ENCODE data around the gene LRRC8C. TPM values are rescaled to one million over a fixed set of nuclear protein-coding genes. Genes with fewer than 3 reads are reported as not detected.

The LRRC8C gene
- total and polyA plus RNA-seq, 4 donors, result 0.63 to 3.5 (median 1.5) TPM

DNA sequence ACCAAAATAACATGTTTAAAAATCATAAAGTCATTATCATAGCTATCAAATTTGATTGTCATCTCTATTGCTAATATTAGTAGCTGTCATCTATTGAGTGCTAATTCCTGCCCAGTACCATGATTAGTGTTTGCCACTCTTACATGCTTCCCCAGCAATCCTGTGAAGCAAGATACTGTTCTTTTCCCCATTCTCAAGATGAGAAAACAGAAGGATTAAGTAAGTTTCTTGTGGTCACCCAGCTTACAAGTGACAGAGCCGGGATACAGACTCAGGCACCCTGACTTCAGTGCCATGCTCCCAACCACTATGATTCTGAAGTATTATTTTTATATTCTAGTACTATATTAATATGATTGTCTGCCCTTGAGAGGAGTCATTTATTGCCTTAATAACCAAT lies 36.5 kb downstream of the LRRC8C start:
- Histone ChIP-seq H3K4me3 (ENCODE audit: low read depth in 1 of 3, low read length in 3 of 3) (no peak overlapping the region), H3K27me3 (ENCODE audit: control insufficient read depth in 4 of 4, insufficient read depth in 4 of 4, low read length in 3 of 4) (no peaks in the 10 kb centered on the region), H3K9me3 (ENCODE audit: control insufficient read depth in 4 of 4, low read length in 3 of 4) (peaks cover 0 to 3% (median 0%) of the 10 kb centered on the region in 4 donors), H3K27ac (ENCODE audit: low read depth in 1 of 2, low read length in 2 of 2) (no peak overlapping the region), H3K36me3 (ENCODE audit: control insufficient read depth in 4 of 4, insufficient read depth in 3 of 4, low read depth in 1 of 4, low read length in 3 of 4) (no peaks in the 10 kb centered on the region), H3K4me1 (ENCODE audit: control insufficient read depth in 4 of 4, insufficient read depth in 4 of 4, low read length in 3 of 4) (peaks cover 0 to 3% (median 0%) of the 10 kb centered on the region in 4 donors), H3K9ac (ENCODE audit: low read depth in 1 of 2, low read length in 2 of 2) (no peak overlapping the region)
- no peak for DNase-seq (ENCODE audit: low spot score)
- TF ChIP-seq CTCF (IDR thresholded peaks at IDR 0.05; ENCODE audit: low read depth, low read length, missing input control), result no peak
- TF ChIP-seq FOXA1 (IDR thresholded peaks at IDR 0.05), result no peak
- TF ChIP-seq, protein P1, sequence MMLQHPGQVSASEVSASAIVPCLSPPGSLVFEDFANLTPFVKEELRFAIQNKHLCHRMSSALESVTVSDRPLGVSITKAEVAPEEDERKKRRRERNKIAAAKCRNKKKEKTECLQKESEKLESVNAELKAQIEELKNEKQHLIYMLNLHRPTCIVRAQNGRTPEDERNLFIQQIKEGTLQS (IDR thresholded peaks at IDR 0.05), result no peak
- no peak for TF ChIP-seq HNF4A (conservative IDR thresholded peaks at IDR 0.05)
- TF ChIP-seq EGR1 (IDR thresholded peaks at IDR 0.05; ENCODE audit: low read depth in 2 of 2), result no peak
- TF ChIP-seq, protein P2, sequence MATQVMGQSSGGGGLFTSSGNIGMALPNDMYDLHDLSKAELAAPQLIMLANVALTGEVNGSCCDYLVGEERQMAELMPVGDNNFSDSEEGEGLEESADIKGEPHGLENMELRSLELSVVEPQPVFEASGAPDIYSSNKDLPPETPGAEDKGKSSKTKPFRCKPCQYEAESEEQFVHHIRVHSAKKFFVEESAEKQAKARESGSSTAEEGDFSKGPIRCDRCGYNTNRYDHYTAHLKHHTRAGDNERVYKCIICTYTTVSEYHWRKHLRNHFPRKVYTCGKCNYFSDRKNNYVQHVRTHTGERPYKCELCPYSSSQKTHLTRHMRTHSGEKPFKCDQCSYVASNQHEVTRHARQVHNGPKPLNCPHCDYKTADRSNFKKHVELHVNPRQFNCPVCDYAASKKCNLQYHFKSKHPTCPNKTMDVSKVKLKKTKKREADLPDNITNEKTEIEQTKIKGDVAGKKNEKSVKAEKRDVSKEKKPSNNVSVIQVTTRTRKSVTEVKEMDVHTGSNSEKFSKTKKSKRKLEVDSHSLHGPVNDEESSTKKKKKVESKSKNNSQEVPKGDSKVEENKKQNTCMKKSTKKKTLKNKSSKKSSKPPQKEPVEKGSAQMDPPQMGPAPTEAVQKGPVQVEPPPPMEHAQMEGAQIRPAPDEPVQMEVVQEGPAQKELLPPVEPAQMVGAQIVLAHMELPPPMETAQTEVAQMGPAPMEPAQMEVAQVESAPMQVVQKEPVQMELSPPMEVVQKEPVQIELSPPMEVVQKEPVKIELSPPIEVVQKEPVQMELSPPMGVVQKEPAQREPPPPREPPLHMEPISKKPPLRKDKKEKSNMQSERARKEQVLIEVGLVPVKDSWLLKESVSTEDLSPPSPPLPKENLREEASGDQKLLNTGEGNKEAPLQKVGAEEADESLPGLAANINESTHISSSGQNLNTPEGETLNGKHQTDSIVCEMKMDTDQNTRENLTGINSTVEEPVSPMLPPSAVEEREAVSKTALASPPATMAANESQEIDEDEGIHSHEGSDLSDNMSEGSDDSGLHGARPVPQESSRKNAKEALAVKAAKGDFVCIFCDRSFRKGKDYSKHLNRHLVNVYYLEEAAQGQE (IDR thresholded peaks at IDR 0.05), result no peak
- TF ChIP-seq FOXA2 (IDR thresholded peaks at IDR 0.05), result no peak
- TF ChIP-seq ZBTB33 (IDR thresholded peaks at IDR 0.05), result no peak
- TF ChIP-seq RXRA (IDR thresholded peaks at IDR 0.05), result no peak
- no peak for TF ChIP-seq SP1 (IDR thresholded peaks at IDR 0.05)
- no peak for TF ChIP-seq RAD21 (IDR thresholded peaks at IDR 0.05)
- TF ChIP-seq TAF1 (conservative IDR thresholded peaks at IDR 0.05), result no peak
- TF ChIP-seq NR2F2 (IDR thresholded peaks at IDR 0.05), result no peak
- TF ChIP-seq YY1 (IDR thresholded peaks at IDR 0.05), result no peak
- no peak for TF ChIP-seq HNF4G (IDR thresholded peaks at IDR 0.05)
- TF ChIP-seq JUND (IDR thresholded peaks at IDR 0.05), result no peak
- TF ChIP-seq, protein P3, sequence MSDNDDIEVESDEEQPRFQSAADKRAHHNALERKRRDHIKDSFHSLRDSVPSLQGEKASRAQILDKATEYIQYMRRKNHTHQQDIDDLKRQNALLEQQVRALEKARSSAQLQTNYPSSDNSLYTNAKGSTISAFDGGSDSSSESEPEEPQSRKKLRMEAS (IDR thresholded peaks at IDR 0.05), result no peak
- no peak for TF ChIP-seq GABPA (IDR thresholded peaks at IDR 0.05 in 1 of 2, conservative IDR thresholded peaks at IDR 0.05 in 1 of 2)
- 67% methylated on average over 1 of the region's 1 CpG for WGBS

Data from liver (tissue), 9 donors.